Muscle layer of colon (tissue), 2 donors: Measurements from ENCODE around the gene SIL1.
"Not testable (repeated sequence)": the region's sequence is repeated elsewhere in the genome, so short reads cannot be mapped to it uniquely, and the experiment has no call there.

Experiments used
- H3K27ac ChIP-seq: one replicate; pipeline ENCODE4 v1.7.0; 2013; ENCODE audit warnings: low read depth, mild to moderate bottlenecking, low read length, moderate library complexity
- H3K27me3 ChIP-seq, 2 donors: one replicate each; pipeline ENCODE4 v1.7.0; 2013; ENCODE audit warnings: low read length in 2 of 2, mild to moderate bottlenecking in 2 of 2; ENCODE audit not compliant: insufficient read depth in 2 of 2, control insufficient read depth in 1 of 2
- H3K36me3 ChIP-seq: one replicate; pipeline ENCODE4 v1.7.0; 2013; ENCODE audit warnings: mild to moderate bottlenecking, low read length; ENCODE audit not compliant: insufficient read depth
- H3K4me1 ChIP-seq: one replicate; pipeline ENCODE4 v1.7.0; 2013; ENCODE audit warnings: mild to moderate bottlenecking, low read length; ENCODE audit not compliant: insufficient read depth
- H3K4me3 ChIP-seq, 2 donors: one replicate each; pipeline ENCODE4 v1.7.0; 2013; ENCODE audit warnings: low read length in 2 of 2, low read depth in 1 of 2, mild to moderate bottlenecking in 1 of 2, moderate library complexity in 1 of 2
- H3K9ac ChIP-seq: one replicate; pipeline ENCODE4 v1.7.0; 2013; ENCODE audit warnings: low read length
- H3K9me3 ChIP-seq: one replicate; pipeline ENCODE4 v1.7.0; 2013; ENCODE audit warnings: mild to moderate bottlenecking, low read length
- donor health status: abdominal sarcoma.
- donor health status: Adenocarcinoma of cecum.

The SIL1 gene

GRCh38 chr5:139058121-139058520 is 140.0 kb downstream of the SIL1 start:
- Histone ChIP-seq H3K36me3 (no peaks in the 10 kb centered on the region), H3K4me3 (no peak overlapping the region), H3K27ac (no peak overlapping the region), H3K9ac (no peak overlapping the region), H3K9me3 (no peaks in the 10 kb centered on the region), H3K27me3 (no peaks in the 10 kb centered on the region), H3K4me1 (peaks cover 13% of the 10 kb centered on the region)

GRCh38 chr5:139057045-139057939 is 140.9 kb downstream of the SIL1 start:
- H3K9ac ChIP-seq, H3K36me3 ChIP-seq, H3K4me3 ChIP-seq, H3K27me3 ChIP-seq, H3K27ac ChIP-seq, H3K9me3 ChIP-seq: not testable (repeated sequence)
- peaks cover 13% of the 10 kb centered on the region for H3K4me1 ChIP-seq

- Histone ChIP-seq H3K4me3 (no peak overlapping the region), H3K9ac (no peak overlapping the region), H3K4me1 (peaks cover 4% of the 10 kb centered on the region), H3K27ac (no peak overlapping the region), H3K9me3 (no peaks in the 10 kb centered on the region), H3K27me3 (no peaks in the 10 kb centered on the region), H3K36me3 (no peaks in the 10 kb centered on the region)
These were observed 145.2 kb downstream of the SIL1 start for GRCh38 chr5:139052975-139053374.

DNA sequence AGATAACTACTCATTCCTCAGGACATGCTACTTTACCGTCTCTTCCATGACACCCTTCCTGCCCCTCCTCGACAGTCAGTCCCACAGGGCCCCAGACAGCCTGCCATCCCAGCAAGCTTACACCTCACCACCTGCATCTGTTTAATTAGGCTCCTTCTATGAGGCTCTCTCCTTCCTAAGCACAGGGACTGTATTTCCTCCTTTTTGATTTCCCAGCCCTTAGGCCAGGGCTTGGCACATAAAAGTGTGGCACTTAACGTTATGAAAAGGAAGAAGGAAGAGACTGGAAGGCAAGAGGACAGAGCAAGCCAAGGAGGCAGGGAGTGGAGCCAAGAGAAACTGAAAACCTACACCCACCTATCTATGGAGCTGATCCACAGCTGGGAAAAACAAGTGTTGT is 146.8 kb downstream of the SIL1 start:
- H3K9me3 ChIP-seq = no peaks in the 10 kb centered on the region

DNA sequence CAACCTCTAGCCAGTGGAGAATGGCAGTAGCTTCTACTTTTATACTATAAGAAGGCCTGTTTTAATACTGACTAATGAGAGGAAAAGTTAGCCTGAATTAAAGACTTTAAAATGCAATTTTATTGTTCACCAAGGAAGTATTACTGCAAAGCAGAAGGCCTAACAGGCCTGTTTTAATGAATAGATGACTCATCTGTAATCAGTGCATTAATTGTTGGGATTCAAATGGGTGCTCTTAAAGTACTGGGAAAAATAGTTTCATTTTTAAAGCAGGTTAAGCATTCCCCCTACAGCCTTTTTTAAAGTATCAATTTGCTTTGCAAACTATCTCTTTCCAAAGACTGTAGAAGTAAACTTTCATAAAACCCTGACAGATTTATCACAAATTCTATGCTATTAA is 147.7 kb downstream of the SIL1 start:
- H3K27ac ChIP-seq = no peak overlapping the region

More for the DNA sequence above, 146.8 kb downstream of the SIL1 start:
- Histone ChIP-seq H3K36me3 (no peaks in the 10 kb centered on the region), H3K27ac (no peak overlapping the region), H3K4me1 (peaks cover 4% of the 10 kb centered on the region), H3K4me3 (no peak overlapping the region), H3K27me3 (no peaks in the 10 kb centered on the region), H3K9ac (no peak overlapping the region)

DNA sequence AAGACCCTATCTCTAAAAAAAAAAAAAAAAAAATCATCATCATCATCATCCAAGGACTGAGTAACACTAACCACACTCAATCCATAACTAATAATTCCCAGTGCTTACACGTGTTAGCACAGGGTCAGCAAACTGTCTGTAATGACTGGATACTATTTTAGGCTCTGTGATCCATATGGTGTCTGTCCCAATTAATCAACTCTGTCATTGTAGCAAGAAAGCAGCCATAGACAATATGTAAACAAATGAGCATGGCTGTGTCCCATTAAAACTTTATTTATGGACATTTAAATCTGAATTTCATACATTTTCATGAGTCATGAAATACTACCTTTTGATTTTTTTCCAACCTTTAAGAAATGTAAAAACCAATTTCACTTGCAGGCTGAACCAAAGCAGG is 148.4 kb downstream of the SIL1 start:
- H3K9ac ChIP-seq = no peak overlapping the region
- no peak overlapping the region for H3K27ac ChIP-seq
- no peaks in the 10 kb centered on the region for H3K36me3 ChIP-seq
- H3K27me3 ChIP-seq = no peaks in the 10 kb centered on the region
- no peaks in the 10 kb centered on the region for H3K9me3 ChIP-seq
- peaks cover 4% of the 10 kb centered on the region for H3K4me1 ChIP-seq
- H3K4me3 ChIP-seq = no peak overlapping the region

More for the DNA sequence above, 147.7 kb downstream of the SIL1 start:
- Histone ChIP-seq H3K9me3 (no peaks in the 10 kb centered on the region), H3K36me3 (no peaks in the 10 kb centered on the region), H3K4me1 (peaks cover 4% of the 10 kb centered on the region), H3K4me3 (no peak overlapping the region), H3K27me3 (no peaks in the 10 kb centered on the region), H3K9ac (no peak overlapping the region)

DNA sequence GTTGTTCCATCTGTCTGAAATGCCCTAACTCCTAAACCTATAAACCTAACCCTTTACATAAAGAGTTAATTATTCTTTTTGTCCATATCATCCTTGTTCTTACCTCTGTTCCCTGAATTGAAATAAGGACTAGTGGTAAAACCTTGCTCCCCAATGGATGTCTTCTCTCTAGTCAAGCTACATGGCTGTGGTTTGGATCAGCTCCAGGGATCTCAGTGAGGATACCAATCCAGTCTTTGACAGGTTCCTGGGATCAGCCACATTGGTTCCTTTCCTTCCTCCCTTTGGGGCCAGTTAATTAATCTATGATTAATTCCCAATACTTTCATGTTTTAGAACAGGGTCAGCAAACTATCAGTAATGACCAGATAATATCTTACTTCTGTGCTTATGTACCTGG is 151.6 kb downstream of the SIL1 start:
- H3K27ac ChIP-seq = no peak overlapping the region
- H3K27me3 ChIP-seq = no peaks in the 10 kb centered on the region
- peaks cover 4% of the 10 kb centered on the region for H3K4me1 ChIP-seq
- no peak overlapping the region for H3K4me3 ChIP-seq
- no peaks in the 10 kb centered on the region for H3K9me3 ChIP-seq
- H3K36me3 ChIP-seq = no peaks in the 10 kb centered on the region
- no peak overlapping the region for H3K9ac ChIP-seq

- H3K27me3 ChIP-seq = no peaks in the 10 kb centered on the region
- no peak overlapping the region for H3K27ac ChIP-seq
- no peaks in the 10 kb centered on the region for H3K9me3 ChIP-seq
- H3K36me3 ChIP-seq = no peaks in the 10 kb centered on the region
- no peak overlapping the region for H3K9ac ChIP-seq
- H3K4me1 ChIP-seq = no peaks in the 10 kb centered on the region
- H3K4me3 ChIP-seq = no peak overlapping the region
These were observed 154.8 kb downstream of the SIL1 start for GRCh38 chr5:139043157-139043905.

GRCh38 chr5:139040081-139040480 is 158.1 kb downstream of the SIL1 start:
- no peaks in the 10 kb centered on the region for H3K9me3 ChIP-seq
- no peaks in the 10 kb centered on the region for H3K4me1 ChIP-seq
- no peak overlapping the region for H3K4me3 ChIP-seq
- no peaks in the 10 kb centered on the region for H3K36me3 ChIP-seq
- H3K9ac ChIP-seq = no peak overlapping the region
- H3K27me3 ChIP-seq = no peaks in the 10 kb centered on the region
- no peak overlapping the region for H3K27ac ChIP-seq

GRCh38 chr5:139038613-139039305 is 159.4 kb downstream of the SIL1 start:
- Histone ChIP-seq H3K9ac (no peak overlapping the region), H3K27ac (no peak overlapping the region), H3K36me3 (no peaks in the 10 kb centered on the region), H3K27me3 (no peaks in the 10 kb centered on the region), H3K4me3 (no peak overlapping the region), H3K9me3 (no peaks in the 10 kb centered on the region), H3K4me1 (no peaks in the 10 kb centered on the region)

DNA sequence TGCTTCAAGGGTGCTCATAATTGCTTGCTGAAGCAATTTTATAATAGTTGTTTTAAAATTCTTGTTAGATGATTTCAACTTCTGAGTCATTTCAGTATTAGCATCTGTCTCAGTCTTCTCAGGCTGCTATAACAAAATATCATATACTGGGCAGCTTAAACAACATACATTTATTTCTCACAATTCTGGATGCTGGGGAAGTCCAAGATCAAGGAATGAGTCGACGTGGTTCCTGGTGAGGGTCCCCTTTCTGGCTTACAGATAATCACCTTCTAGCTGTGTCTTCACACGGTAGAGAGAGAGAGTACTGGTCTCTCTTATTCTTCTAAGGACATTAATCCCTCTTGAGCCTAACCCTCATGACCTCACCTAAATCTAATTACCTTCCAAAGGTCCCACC is 160.4 kb downstream of the SIL1 start:
- no peak overlapping the region for H3K9ac ChIP-seq
- H3K36me3 ChIP-seq = no peaks in the 10 kb centered on the region
- H3K9me3 ChIP-seq = no peaks in the 10 kb centered on the region
- no peaks in the 10 kb centered on the region for H3K4me1 ChIP-seq
- no peaks in the 10 kb centered on the region for H3K27me3 ChIP-seq
- H3K27ac ChIP-seq = no peak overlapping the region
- no peak overlapping the region for H3K4me3 ChIP-seq
